Measurements from ENCODE around the gene KIF3B. TPM values are rescaled to one million over a fixed set of nuclear protein-coding genes. Genes with fewer than 3 reads are reported as not detected.

Gene KIF3B
- total RNA-seq, 1 experiment from 2014 or later: 31.5 TPM

GRCh38 chr20:32231245-32231644 is 46.2 kb upstream of the KIF3B start:
- no peak for DNase-seq (ENCODE audit: low read depth, low spot score)
- RAD21 ChIA-PET (ENCODE audit: low non-redundant PET in 1 of 2, low total read pairs in 2 of 2, uncharacterized antibody in 2 of 2, unreplicated experiment in 2 of 2): no interaction called here
- Histone ChIP-seq H3K4me3 (replicated peaks in 1 of 2; ENCODE audit: low read depth in 1 of 2, low read length in 2 of 2) (no peak overlapping the region), H3K4me1 (ENCODE audit: control insufficient read depth in 1 of 2, insufficient read depth in 2 of 2, low read length in 2 of 2) (no peaks in the 10 kb centered on the region), H3K27ac (ENCODE audit: low read depth, low read length) (no peak overlapping the region), H3K79me2 (ENCODE audit: insufficient read depth, low read length) (no peaks in the 10 kb centered on the region), H2AFZ (ENCODE audit: low read depth, low read length, poor library complexity, severe bottlenecking) (no peak overlapping the region), H3K36me3 (ENCODE audit: control insufficient read depth in 1 of 2, insufficient read depth in 2 of 2, low read length in 2 of 2) (peaks cover 28 to 29% of the 10 kb centered on the region in 2 experiments), H3K9ac (ENCODE audit: low read length) (no peak overlapping the region), H3K4me2 (ENCODE audit: low read length) (no peak overlapping the region), H3K9me3 (ENCODE audit: control insufficient read depth in 1 of 2, insufficient read depth in 1 of 2, low read depth in 1 of 2, low read length in 2 of 2) (no peaks in the 10 kb centered on the region), H3K27me3 (ENCODE audit: insufficient read depth, low read length) (no peaks in the 10 kb centered on the region), H3K9me2 (ENCODE audit: insufficient read depth) (no peaks in the 10 kb centered on the region), H4K20me1 (ENCODE audit: insufficient read depth) (no peaks in the 10 kb centered on the region)
- ATAC-seq: no peak
- no TSS peak for BruUV-seq (replicated peaks)
- CTCF ChIA-PET: no interaction called here
- POLR2A ChIA-PET: no interaction called here
- TF ChIP-seq MAX (IDR thresholded peaks at IDR 0.05) (no peak), YY1 (IDR thresholded peaks at IDR 0.05; ENCODE audit: extremely low read depth, insufficient replicate concordance, low read depth, low read length) (no peak), POLR2AphosphoS5 (IDR thresholded peaks at IDR 0.05; ENCODE audit: low read depth, low read length) (no peak), POLR2A (IDR thresholded peaks at IDR 0.05; ENCODE audit: borderline replicate concordance, extremely low read depth, insufficient read depth, insufficient read length) (no peak), SIN3A (IDR thresholded peaks at IDR 0.05; ENCODE audit: low read depth) (no peak), FOSL1 (IDR thresholded peaks at IDR 0.05; ENCODE audit: low read depth) (no peak)
- intact Hi-C loops (cut with micrococcal nuclease): no loop called here

- ATAC-seq: no peak
- POLR2A ChIA-PET: no interaction called here
- TF ChIP-seq FOSL1 (IDR thresholded peaks at IDR 0.05; ENCODE audit: low read depth): no peak
- no peak for TF ChIP-seq ZBTB33 (IDR thresholded peaks at IDR 0.05; ENCODE audit: extremely low read depth, insufficient replicate concordance, low read length)
- TF ChIP-seq REST (IDR thresholded peaks at IDR 0.05; ENCODE audit: low read depth): no peak
- no peak for TF ChIP-seq SRF (IDR thresholded peaks at IDR 0.05; ENCODE audit: low read depth)
- TF ChIP-seq EZH2phosphoT487 (IDR thresholded peaks at IDR 0.05; ENCODE audit: borderline replicate concordance): no peak
- no peak for TF ChIP-seq SP1 (IDR thresholded peaks at IDR 0.05; ENCODE audit: low read depth)
- no peak for TF ChIP-seq CBX3 (IDR thresholded peaks at IDR 0.05; ENCODE audit: low read depth)
- TF ChIP-seq ELF1 (IDR thresholded peaks at IDR 0.05; ENCODE audit: borderline replicate concordance, low read depth): no peak
- no peak for TF ChIP-seq EGR1 (IDR thresholded peaks at IDR 0.05; ENCODE audit: low read depth)
- TF ChIP-seq MAX (IDR thresholded peaks at IDR 0.05): no peak
- no peak for TF ChIP-seq EZH2 (IDR thresholded peaks at IDR 0.05)
- no peak for TF ChIP-seq RAD21 (IDR thresholded peaks at IDR 0.05; ENCODE audit: low read depth)
- TF ChIP-seq JUND (IDR thresholded peaks at IDR 0.05): no peak
- TF ChIP-seq POLR2AphosphoS5 (IDR thresholded peaks at IDR 0.05; ENCODE audit: low read depth, low read length): no peak
Measured at GRCh38 chr20:32231847-32232246, 45.6 kb upstream of the KIF3B start.

More at GRCh38 chr20:32231847-32232246, 45.6 kb upstream of the KIF3B start:
- Histone ChIP-seq H4K20me1 (ENCODE audit: insufficient read depth) (no peaks in the 10 kb centered on the region), H3K4me3 (replicated peaks in 1 of 2; ENCODE audit: low read depth in 1 of 2, low read length in 2 of 2) (no peak overlapping the region), H3K9me2 (ENCODE audit: insufficient read depth) (no peaks in the 10 kb centered on the region), H3K9me3 (ENCODE audit: control insufficient read depth in 1 of 2, insufficient read depth in 1 of 2, low read depth in 1 of 2, low read length in 2 of 2) (no peaks in the 10 kb centered on the region), H3K27me3 (ENCODE audit: insufficient read depth, low read length) (no peaks in the 10 kb centered on the region), H2AFZ (ENCODE audit: low read depth, low read length, poor library complexity, severe bottlenecking) (no peak overlapping the region), H3K4me2 (ENCODE audit: low read length) (no peak overlapping the region), H3K4me1 (ENCODE audit: control insufficient read depth in 1 of 2, insufficient read depth in 2 of 2, low read length in 2 of 2) (no peaks in the 10 kb centered on the region), H3K79me2 (ENCODE audit: insufficient read depth, low read length) (no peaks in the 10 kb centered on the region), H3K27ac (ENCODE audit: low read depth, low read length) (no peak overlapping the region), H3K36me3 (ENCODE audit: control insufficient read depth in 1 of 2, insufficient read depth in 2 of 2, low read length in 2 of 2) (peaks cover 28 to 29% of the 10 kb centered on the region in 2 experiments), H3K9ac (ENCODE audit: low read length) (no peak overlapping the region)
- BruUV-seq (replicated peaks): no TSS peak
- DNase-seq (ENCODE audit: low read depth, low spot score): no peak
- RAD21 ChIA-PET (ENCODE audit: low non-redundant PET in 1 of 2, low total read pairs in 2 of 2, uncharacterized antibody in 2 of 2, unreplicated experiment in 2 of 2): interaction anchor here in 1 of 2 experiments (0.6 kb wide), 1 partner anchor 305 kb away, joined by 3 read pairs; no protein-coding TSS in a partner anchor
- intact Hi-C loops (cut with micrococcal nuclease): no loop called here
- CTCF ChIA-PET: no interaction called here

Data from HCT116 (cell line).